Measurements from ENCODE around the gene KRT76. TPM values are rescaled to one million over a fixed set of nuclear protein-coding genes. Genes with fewer than 3 reads are reported as not detected.
A peak's percentile ranks its signal among the peaks of the same experiment; 100 is the strongest.

The KRT76 gene
- total and polyA plus RNA-seq, 3 experiments from 2014 or later = not detected

DNA sequence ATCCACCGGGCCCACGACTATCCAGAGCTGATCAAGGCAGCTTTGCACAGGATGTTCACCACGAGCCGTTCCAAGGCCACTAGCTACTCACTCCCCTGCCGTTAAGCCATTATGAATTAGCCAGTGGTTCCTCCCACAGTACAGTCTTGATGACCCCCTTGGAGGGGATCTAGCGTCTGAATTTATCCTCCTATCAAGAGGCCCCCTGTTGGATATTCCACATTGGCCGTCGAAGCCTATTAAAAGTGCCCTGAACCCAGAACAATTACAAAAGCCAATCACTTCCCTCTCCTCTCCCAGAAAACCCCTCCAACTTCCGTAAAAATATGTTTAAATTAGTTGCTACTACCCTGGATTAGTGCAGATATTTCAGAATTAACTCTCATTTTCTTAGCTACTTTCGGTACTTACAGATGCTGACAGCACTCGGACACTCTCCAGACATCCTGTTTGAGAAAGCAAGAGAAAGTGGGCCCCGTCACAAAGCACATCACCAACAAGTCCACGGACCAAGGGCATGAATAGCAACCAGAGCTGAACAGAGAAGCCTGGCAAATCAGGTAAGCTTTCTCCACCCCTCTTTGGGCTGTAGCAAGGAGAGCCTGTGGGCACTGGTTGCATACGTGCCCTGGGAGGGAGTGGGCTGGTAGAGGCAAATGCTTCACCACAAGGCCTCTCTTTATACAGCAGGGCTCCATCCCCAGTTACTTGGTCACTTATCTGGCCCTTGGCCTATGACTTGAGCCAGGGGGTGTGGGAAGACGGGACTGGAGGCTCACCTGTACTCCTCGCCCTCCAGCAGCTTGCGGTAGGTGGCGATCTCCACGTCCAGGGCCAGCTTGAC, 13.5 kb upstream of the KRT76 start:
- POLR2A ChIA-PET = no interaction called here
- CTCF ChIA-PET = no interaction called here
- no peak overlapping the region for H3K27ac ChIP-seq (ENCODE audit: low read depth, low read length)
- no peaks in the 10 kb centered on the region for H3K36me3 ChIP-seq (ENCODE audit: insufficient read depth, low read length)
- H3K4me1 ChIP-seq (ENCODE audit: insufficient read depth, low read length) = no peaks in the 10 kb centered on the region
- peaks cover 10 to 62% of the 10 kb centered on the region in 2 donors for H3K27me3 Mint-ChIP-seq
- no peak overlapping the region for H3K4me3 ChIP-seq (ENCODE audit: low read length)
- no peak overlapping the region for H3K4me3 Mint-ChIP-seq
- DNase-seq = no peak
- peak overlapping the region in 1 of 8 donors; percentile 67 for H3K27ac Mint-ChIP-seq
- peaks cover 0 to 3% (median 2%) of the 10 kb centered on the region in 3 donors for H3K36me3 Mint-ChIP-seq
- peaks cover 8% of the 10 kb centered on the region for H3K27me3 ChIP-seq (ENCODE audit: insufficient read depth, low read length, poor library complexity, severe bottlenecking)
- H3K9me3 ChIP-seq (ENCODE audit: low read length) = no peaks in the 10 kb centered on the region
- peaks cover 0 to 1% (median 0%) of the 10 kb centered on the region in 5 donors for H3K9me3 Mint-ChIP-seq
- peaks cover 0 to 10% (median 1%) of the 10 kb centered on the region in 3 donors for H3K4me1 Mint-ChIP-seq

DNA sequence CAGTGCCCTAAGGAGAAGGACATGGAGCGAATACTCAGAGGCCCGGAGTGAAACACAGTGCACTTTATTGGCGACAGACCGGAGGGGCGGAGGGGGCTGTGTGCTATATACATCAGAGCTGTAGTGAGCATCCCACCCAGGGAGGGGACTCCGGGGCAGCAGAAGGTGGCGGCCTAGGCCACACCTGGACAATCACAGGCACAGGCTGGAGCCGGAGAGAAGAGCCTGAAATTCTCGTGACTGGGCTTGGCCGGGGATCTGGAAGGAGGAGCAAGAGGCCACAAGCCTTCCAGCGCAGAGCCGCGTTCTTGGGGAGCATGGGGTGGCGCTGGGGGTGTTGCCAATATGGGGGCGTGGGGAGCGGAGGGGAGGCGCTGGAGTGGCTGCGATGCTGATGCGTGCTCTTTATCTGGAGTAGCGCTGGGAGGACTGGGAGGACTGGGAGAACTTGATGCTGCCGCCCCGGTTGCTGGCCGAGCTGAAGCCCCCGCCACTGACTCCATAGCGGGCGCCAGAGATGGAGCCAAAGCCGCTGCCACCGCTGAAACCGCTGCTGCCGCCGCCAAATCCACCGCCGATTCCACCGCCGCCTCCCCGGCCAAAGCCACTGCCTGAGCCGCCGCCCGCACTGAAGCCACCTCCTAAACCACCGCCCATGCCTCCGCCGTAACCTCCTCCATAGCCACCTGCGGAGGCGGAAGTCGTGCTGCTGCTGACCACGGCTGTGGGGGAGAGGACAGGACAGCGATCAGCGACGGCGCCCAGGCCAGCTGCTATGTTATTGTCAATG, 12.7 kb upstream of the KRT76 start:
- no peak for DNase-seq
- Histone ChIP-seq H3K4me1 (ENCODE audit: insufficient read depth, low read length) (no peaks in the 10 kb centered on the region), H3K27me3 (ENCODE audit: insufficient read depth, low read length, poor library complexity, severe bottlenecking) (peaks cover 8% of the 10 kb centered on the region), H3K27ac (ENCODE audit: low read depth, low read length) (no peak overlapping the region), H3K36me3 (ENCODE audit: insufficient read depth, low read length) (no peaks in the 10 kb centered on the region), H3K4me3 (ENCODE audit: low read length) (no peak overlapping the region), H3K9me3 (ENCODE audit: low read length) (no peaks in the 10 kb centered on the region)
- H3K9me3 Mint-ChIP-seq = peaks cover 0 to 1% (median 0%) of the 10 kb centered on the region in 5 donors
- POLR2A ChIA-PET = no interaction called here
- CTCF ChIA-PET = no interaction called here
- H3K4me3 Mint-ChIP-seq = peak overlapping the region in 1 of 7 donors; percentile 19
- peaks cover 10 to 70% of the 10 kb centered on the region in 2 donors for H3K27me3 Mint-ChIP-seq
- peaks cover 0 to 10% (median 1%) of the 10 kb centered on the region in 3 donors for H3K4me1 Mint-ChIP-seq
- H3K27ac Mint-ChIP-seq = peak overlapping the region in 2 of 8 donors; percentile 26 to 34
- H3K36me3 Mint-ChIP-seq = peaks cover 0 to 3% (median 2%) of the 10 kb centered on the region in 3 donors

DNA sequence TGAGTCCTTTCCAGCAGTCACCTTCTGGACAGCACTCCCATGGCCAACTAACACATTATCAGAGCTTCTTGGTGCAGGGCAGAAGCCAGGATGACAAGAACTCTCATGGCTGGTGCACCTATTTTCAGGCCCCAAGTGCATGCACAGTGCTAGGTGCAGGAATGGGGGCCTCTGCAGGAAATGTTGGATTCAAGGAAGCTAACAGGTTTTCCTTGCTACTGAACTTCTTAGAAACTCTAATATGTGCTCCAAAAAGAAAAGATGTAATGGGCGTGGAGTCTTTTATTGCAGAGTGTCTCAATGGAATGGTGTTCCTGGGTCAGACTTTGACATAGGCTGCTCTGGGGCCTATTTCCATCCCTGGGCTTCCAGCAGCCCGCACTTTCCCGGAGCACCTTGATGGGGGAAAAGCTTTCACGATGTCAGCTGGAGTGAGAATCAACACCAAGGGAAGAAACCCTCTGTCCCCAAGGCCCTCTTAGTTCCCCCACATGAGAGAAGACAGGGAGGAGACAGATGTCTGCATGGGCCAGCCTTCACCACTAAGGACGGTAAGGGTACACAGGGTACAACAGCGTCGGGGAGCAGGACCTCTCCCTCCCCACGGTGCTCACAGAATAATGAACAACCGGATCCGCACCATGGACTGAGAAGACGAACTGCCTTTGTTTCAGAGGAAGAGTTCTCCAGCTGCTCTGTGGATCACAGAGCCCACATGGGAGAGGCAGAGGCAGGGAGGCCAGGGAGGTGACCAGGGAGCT, 11.9 kb upstream of the KRT76 start:
- H3K27ac Mint-ChIP-seq = no peak overlapping the region
- CTCF ChIA-PET = interaction anchor here (1.1 kb wide), 1 partner anchor 207 kb away, joined by 3 read pairs; no protein-coding TSS in a partner anchor
- Histone ChIP-seq H3K36me3 (ENCODE audit: insufficient read depth, low read length) (no peaks in the 10 kb centered on the region), H3K27ac (ENCODE audit: low read depth, low read length) (no peak overlapping the region), H3K9me3 (ENCODE audit: low read length) (no peaks in the 10 kb centered on the region), H3K4me1 (ENCODE audit: insufficient read depth, low read length) (no peaks in the 10 kb centered on the region), H3K27me3 (ENCODE audit: insufficient read depth, low read length, poor library complexity, severe bottlenecking) (peaks cover 8% of the 10 kb centered on the region), H3K4me3 (ENCODE audit: low read length) (no peak overlapping the region)
- H3K4me1 Mint-ChIP-seq = peaks cover 0 to 10% (median 1%) of the 10 kb centered on the region in 3 donors
- H3K27me3 Mint-ChIP-seq = peaks cover 10 to 72% of the 10 kb centered on the region in 2 donors
- peaks cover 0 to 1% (median 0%) of the 10 kb centered on the region in 5 donors for H3K9me3 Mint-ChIP-seq
- H3K4me3 Mint-ChIP-seq = peak overlapping the region in 1 of 7 donors; percentile 19
- no peak for DNase-seq
- POLR2A ChIA-PET = no interaction called here
- peaks cover 0 to 3% (median 2%) of the 10 kb centered on the region in 3 donors for H3K36me3 Mint-ChIP-seq

DNA sequence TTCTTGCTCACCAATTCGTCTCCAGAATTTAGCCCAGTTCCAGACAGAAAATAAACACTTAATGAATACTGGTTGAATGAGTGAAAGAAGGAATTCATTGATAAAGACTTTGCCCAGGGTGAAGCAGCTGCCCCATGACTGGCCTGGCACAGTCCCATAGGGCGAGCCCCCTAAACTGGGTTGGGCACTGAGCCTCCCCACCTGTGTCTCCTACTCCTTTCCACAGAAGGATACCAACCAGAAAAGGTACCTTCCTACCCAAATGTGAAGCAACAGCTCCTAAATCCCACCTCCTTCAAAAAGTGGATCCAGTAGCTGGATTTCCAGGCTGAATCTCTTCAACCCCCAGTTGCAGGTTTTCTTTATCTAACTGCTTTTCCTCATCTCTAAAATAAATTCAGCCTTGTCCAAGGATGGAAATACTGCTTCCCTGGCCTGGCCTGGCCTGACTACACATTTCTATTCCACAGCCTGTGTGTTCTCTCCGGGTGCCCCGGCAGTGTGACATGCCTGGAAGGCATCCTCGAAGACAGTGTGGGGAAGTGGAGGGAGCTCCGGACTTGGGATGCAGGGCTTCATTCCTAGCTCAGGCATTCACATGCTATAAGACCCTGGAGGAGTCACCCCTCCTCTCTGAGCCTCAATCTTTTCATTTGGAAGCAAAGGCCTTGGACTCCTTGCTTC, 11.2 kb upstream of the KRT76 start:
- peaks cover 0 to 10% (median 1%) of the 10 kb centered on the region in 3 donors for H3K4me1 Mint-ChIP-seq

DNA sequence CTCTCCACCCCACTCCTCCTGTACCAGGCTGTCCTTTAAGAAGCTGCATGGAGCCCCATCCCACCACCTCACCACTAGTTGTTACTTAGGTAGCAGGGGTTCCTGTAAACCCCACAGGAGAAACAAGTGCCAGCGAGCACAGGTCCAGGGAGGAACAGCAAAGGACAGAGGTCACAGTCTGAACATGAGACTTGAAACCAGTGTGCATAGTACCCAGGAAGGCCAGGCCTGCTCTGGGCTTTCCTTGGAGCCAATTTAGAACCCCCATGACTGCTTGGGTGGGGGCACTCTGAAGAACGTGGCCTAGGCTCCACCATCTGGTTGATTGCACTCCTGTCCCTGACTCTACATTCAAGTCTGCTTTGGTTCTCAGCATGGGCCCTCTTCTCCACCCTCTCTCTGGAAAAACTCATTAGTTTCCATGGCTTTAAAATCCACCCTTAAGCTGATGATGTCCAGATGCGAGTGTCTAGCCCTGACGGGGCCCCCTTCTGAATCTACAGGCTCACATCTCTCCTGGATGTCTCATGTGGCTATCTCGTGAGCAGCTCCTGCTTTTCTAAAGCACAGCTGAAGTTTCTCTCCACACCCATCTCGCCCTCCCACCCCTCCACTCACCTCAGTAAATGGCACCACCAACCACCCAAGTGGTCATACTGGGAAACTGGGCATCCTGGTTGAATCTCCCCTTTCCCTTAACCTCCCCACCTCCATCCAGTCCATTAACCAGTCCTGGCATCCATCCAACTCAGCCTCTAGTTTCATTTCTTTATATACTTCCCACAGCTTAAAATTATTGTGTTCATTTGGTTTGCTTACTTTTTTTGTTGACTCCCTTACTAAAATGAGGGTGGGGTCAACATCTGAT, 10.4 kb upstream of the KRT76 start:
- no peak overlapping the region for H3K27ac ChIP-seq (ENCODE audit: low read depth, low read length)
- H3K27me3 ChIP-seq (ENCODE audit: insufficient read depth, low read length, poor library complexity, severe bottlenecking) = peaks cover 8% of the 10 kb centered on the region
- H3K4me3 ChIP-seq (ENCODE audit: low read length) = no peak overlapping the region
- Mint-ChIP-seq H3K27me3 (peaks cover 13 to 72% of the 10 kb centered on the region in 2 donors), H3K4me3 (no peak overlapping the region), H3K27ac (peak overlapping the region in 1 of 8 donors; percentile 60), H3K9me3 (no peaks in the 10 kb centered on the region), H3K36me3 (peaks cover 0 to 2% (median 1%) of the 10 kb centered on the region in 3 donors), H3K4me1 (peaks cover 0 to 10% (median 1%) of the 10 kb centered on the region in 3 donors)
- DNase-seq = no peak
- ChIA-PET POLR2A (no interaction called here), CTCF (interaction anchor here (1.1 kb wide), 1 partner anchor 205 kb away, joined by 3 read pairs; no protein-coding TSS in a partner anchor)
- H3K9me3 ChIP-seq (ENCODE audit: low read length) = no peaks in the 10 kb centered on the region
- H3K4me1 ChIP-seq (ENCODE audit: insufficient read depth, low read length) = no peaks in the 10 kb centered on the region
- H3K36me3 ChIP-seq (ENCODE audit: insufficient read depth, low read length) = no peaks in the 10 kb centered on the region

More for the DNA sequence above, 11.2 kb upstream of the KRT76 start:
- Mint-ChIP-seq H3K4me3 (peak overlapping the region in 1 of 7 donors; percentile 15), H3K36me3 (peaks cover 0 to 3% (median 2%) of the 10 kb centered on the region in 3 donors), H3K9me3 (no peaks in the 10 kb centered on the region), H3K27ac (no peak overlapping the region), H3K27me3 (peaks cover 11 to 72% of the 10 kb centered on the region in 2 donors)
- Histone ChIP-seq H3K4me1 (ENCODE audit: insufficient read depth, low read length) (no peaks in the 10 kb centered on the region), H3K9me3 (ENCODE audit: low read length) (no peaks in the 10 kb centered on the region), H3K27me3 (ENCODE audit: insufficient read depth, low read length, poor library complexity, severe bottlenecking) (peaks cover 8% of the 10 kb centered on the region), H3K4me3 (ENCODE audit: low read length) (no peak overlapping the region), H3K36me3 (ENCODE audit: insufficient read depth, low read length) (no peaks in the 10 kb centered on the region), H3K27ac (ENCODE audit: low read depth, low read length) (no peak overlapping the region)
- ChIA-PET CTCF (interaction anchor here (1.1 kb wide), 1 partner anchor 206 kb away, joined by 3 read pairs; no protein-coding TSS in a partner anchor), POLR2A (no interaction called here)
- no peak for DNase-seq

DNA sequence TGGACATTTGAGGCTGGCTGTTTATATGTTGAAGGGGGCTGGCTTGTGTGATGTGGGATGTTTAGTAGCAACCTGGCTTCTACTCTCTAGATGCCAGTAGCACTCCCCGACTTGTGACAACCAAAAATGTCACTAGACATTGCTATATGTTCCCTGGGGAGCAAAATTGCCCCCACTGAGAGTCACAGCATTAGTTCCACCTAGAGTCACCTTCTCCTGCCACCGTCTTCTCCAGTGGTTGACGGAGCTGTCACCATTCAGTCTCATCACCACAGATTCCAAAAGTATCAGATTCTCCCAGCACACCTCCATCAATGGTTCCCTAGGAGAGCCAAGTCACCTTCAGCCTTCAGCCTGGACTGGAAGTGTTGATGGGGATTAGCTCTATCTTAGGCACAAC, 7.8 kb upstream of the KRT76 start:
- no peaks in the 10 kb centered on the region for H3K9me3 Mint-ChIP-seq
- Histone ChIP-seq H3K36me3 (ENCODE audit: insufficient read depth, low read length) (no peaks in the 10 kb centered on the region), H3K27ac (ENCODE audit: low read depth, low read length) (no peak overlapping the region), H3K4me1 (ENCODE audit: insufficient read depth, low read length) (no peaks in the 10 kb centered on the region), H3K27me3 (ENCODE audit: insufficient read depth, low read length, poor library complexity, severe bottlenecking) (no peaks in the 10 kb centered on the region), H3K9me3 (ENCODE audit: low read length) (no peaks in the 10 kb centered on the region), H3K4me3 (ENCODE audit: low read length) (no peak overlapping the region)
- POLR2A ChIA-PET = no interaction called here
- H3K4me1 Mint-ChIP-seq = peaks cover 0 to 6% (median 1%) of the 10 kb centered on the region in 3 donors
- CTCF ChIA-PET = no interaction called here
- peaks cover 0 to 2% (median 0%) of the 10 kb centered on the region in 3 donors for H3K36me3 Mint-ChIP-seq
- no peak for DNase-seq
- no peak overlapping the region for H3K27ac Mint-ChIP-seq
- H3K4me3 Mint-ChIP-seq = no peak overlapping the region
- peaks cover 9 to 74% of the 10 kb centered on the region in 2 donors for H3K27me3 Mint-ChIP-seq
